ELR (cell line): ENCODE results near the gene STAT6.

ENCODE experiments used
- DNase-seq: peaks from one replicate; pipeline ENCODE4 v3.0.0-alpha.2; 2015; ENCODE audit warnings: low read depth

The STAT6 gene

GRCh38 chr12:57048423-57049118, 62.6 kb downstream of the STAT6 start:
- DNase-seq, result no peak

GRCh38 chr12:57047981-57048380, 63.2 kb downstream of the STAT6 start:
- DNase-seq, result peak; percentile 68

- no peak for DNase-seq
Observed at GRCh38 chr12:57046947-57047890, 63.9 kb downstream of the STAT6 start.

GRCh38 chr12:57046086-57046791, 64.9 kb downstream of the STAT6 start:
- DNase-seq, result no peak
